GM08714 (cell line): Measurements from ENCODE around the gene NBEA.

Source experiments
- H3K4me3 ChIP-seq: fragments of 200-500 bp; sonication (Bioruptor generic); 2 replicates; pipeline ENCODE4 v1.5.1; 2014; ENCODE audit warnings: mild to moderate bottlenecking, low read length, inconsistent platforms
- ZNF274 ChIP-seq: IDR thresholded peaks from 2 replicates; pipeline ENCODE4 v1.6.1; 2012; ENCODE audit warnings: mild to moderate bottlenecking, low read depth, low read length

NBEA gene

DNA sequence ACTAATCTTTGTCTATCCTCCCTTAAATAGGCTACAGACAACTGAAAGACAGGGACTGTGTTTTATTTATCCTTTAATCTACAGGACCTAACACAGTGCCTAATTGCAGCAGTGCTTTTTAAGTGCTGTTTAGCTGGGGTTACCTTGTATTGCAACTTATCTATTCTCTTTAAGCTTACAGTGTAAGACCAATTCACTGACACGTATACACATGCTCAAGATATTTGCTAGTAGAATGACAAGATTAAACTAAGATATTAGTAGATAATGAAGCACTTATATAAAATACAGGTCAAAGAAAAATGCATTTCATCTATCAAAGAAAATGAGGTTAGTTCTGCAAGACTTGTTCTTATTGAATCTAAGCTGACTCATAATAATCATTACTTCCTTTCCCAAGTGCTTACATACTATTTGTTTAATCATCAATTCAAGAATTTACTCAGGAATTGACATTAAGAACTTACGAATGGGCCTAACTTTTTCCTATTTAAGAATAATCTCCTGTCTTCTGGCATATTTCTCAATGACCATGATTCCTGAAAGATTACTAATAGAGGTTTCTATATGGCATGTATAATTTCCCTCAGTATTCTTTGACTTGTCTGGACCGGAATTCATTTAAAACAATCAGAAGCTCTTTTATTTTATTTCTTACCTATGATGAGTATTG is 610.2 kb downstream of the NBEA start:
- no peak overlapping the region for H3K4me3 ChIP-seq
- no peak for TF ChIP-seq ZNF274

DNA sequence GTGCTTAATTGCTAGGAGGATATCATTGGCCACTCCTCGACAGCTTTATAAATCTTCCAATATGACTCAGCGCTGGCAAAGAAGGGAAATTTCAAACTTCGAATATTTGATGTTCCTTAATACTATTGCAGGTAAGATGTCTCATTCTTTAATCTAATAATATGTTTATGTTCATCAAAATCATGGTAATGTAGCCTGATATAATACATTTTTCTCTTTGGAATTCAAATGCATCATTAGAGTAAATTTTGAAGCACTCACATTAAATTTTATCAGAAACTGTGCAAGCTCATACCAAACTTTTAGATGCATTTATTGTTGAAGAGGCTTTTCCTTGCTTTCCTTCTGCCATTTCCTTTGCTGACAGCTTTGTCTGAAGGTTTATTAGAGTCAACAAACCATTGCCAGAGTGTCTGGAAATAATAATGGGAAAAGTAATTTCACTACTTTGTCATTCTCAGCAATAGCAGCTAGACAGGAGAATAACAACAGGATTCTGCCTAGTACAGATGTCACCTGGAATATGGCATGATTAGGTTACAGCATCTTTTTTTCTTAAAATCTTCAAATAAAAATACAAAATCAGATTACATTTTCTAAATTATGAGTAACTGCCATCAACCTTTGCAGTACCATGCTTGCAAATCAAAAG is 613.0 kb downstream of the NBEA start:
- TF ChIP-seq ZNF274 = no peak
- no peak overlapping the region for H3K4me3 ChIP-seq

DNA sequence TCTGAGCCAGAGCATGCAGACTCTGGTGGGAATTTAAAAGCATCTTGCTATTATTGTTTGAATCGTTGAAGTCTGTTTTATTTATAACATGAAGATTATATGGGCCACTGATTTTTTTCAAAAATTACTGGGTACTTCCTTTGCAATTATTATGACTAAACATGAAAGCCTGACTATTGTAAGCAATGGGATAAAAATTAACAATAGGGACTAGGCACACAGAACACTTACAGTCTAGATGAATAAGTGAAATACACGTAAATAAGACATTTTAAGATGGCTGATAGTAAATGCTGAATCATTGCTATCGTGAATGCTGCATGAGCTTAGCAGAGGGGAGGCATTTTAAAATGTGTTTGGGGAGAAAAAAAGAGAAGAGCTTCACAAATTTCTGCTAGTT is 615.4 kb downstream of the NBEA start:
- TF ChIP-seq ZNF274 = no peak
- no peak overlapping the region for H3K4me3 ChIP-seq

DNA sequence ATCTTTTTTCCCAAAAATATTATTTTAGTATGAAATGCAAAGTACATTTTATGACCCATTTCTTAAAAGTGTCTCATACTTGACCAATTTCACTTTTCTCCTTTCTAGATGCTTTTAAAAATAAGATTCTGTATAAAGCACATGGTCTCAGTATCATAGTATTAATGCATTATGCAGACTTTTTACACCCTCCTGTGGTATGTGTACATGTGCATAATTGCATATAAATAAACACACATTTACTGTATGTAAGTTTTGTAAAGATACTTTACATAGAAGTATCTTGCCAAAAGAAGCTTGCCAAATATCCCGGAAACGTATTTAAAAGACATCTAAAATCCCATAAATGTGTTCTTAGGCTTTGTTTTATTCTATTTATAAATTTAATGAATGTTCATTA is 619.5 kb downstream of the NBEA start:
- TF ChIP-seq ZNF274 = no peak
- no peak overlapping the region for H3K4me3 ChIP-seq

DNA sequence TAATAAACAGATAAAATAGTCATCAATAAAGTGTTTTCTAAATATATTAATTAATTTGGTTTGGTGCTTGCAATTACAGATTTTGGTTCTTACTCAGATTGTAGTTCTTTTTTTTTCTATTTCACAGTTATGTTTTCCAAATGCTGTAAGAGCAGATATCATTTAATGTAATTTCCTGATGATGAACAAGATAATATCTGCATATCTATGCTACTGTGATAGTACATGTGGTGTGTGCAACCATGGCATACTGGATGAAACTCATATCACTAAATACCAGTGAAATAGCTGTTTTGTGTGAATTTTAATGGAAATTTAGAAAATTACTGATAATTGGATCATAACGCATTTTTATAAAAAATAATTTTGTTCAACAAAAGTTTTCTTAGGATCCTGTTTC is 623.2 kb downstream of the NBEA start:
- H3K4me3 ChIP-seq = no peak overlapping the region
- no peak for TF ChIP-seq ZNF274

DNA sequence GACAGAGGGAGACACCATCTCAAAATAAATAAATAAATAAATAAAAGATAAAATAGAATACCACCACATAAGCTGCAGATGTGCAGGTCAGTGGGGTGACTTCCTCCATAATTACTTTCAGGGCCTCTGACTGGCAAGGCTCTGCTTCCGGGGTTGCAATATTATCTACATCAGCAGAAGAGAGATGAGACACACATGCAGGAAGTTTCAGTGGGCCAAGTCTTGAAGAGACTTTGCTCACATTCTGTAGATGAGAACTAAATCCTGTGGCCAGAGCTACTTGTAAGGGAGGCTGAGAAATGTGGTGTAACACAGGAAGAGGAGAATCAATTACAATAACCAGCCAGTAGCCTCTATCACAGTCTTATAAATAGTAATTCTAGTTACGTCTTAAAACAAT is 624.3 kb downstream of the NBEA start:
- no peak for TF ChIP-seq ZNF274
- no peak overlapping the region for H3K4me3 ChIP-seq

DNA sequence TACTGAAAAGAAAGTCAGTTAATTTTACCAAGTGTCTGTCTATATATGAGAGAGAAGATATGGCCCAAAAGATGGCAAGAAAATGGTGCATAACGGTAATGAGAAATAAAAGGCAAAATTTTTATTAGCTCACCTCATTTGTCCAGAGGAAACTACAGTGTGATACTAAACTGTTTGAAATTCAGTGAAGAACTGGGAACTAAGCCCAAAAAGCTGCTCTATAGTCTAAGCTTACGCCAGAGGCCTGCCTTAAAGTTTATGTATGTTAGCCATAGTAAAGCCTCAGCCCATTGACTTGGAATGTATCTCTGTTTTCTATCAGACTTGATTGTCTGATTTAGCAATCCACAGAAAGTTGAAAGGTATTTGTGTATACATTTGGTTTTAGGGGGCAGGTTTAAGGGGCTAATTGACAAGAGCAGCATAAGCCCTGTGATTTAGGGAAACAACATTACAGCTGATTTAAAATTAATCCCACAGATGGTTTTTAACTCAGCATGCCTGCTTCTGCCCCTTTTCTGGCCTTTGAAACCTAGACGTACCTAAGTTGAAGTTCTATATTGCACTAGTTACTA is 625.4 kb downstream of the NBEA start:
- no peak for TF ChIP-seq ZNF274
- no peak overlapping the region for H3K4me3 ChIP-seq

DNA sequence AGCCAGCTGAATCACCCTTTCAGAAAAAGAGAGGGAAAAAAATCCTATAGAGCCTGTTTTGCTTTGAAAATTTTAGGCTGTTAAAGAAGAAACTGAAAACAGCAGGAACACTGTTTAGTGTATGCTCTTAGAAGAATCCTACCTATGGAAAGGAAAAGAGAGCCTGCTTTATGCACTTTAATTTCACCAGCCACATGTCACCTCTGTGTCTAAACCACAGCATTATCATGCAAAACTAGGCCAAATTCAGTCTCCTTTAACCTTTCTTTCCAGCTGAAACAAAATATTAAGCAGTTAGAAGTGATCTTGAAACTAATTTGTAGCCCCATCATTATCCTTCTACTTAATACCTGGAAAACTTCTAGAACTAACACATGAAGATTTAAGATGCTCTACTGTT is 631.6 kb downstream of the NBEA start:
- no peak for TF ChIP-seq ZNF274
- H3K4me3 ChIP-seq = no peak overlapping the region

DNA sequence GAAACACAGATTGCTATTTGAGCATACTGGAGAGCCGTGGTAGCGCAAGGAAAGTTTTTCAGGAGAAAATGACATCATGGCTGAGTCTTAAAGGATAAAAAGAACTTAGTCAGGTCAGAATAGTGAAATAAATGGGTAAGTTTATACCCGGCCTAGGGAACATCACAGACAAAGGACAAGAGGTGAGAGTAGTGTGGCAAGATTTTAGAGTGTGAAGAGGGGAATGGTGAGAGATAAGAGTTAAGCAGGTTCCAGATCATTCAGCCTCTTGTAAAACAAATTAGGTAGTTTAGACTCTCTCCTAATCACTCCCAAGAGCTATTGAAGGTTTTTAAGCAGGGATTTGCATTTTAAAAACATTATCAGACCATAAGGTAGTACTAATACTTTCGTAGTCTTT is 650.4 kb downstream of the NBEA start:
- no peak for TF ChIP-seq ZNF274
- H3K4me3 ChIP-seq = no peak overlapping the region

DNA sequence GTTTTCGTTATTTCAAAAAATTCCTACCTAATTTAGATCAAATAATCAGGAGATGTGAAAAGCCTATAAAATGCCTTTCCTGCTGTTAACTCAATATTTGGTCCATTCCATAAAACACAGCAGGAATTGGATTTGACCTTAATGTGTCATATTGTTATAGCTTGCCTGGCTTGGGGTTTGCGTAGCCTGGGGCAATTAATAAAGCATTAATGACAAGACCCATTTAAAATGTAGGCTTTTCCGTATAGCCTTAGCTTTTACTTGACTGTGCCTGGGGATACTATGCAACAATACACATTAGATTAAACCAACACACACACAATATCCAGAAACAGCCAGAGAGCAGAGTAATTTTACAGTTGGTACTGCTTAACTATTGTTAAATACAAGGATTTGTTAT is 651.6 kb downstream of the NBEA start:
- TF ChIP-seq ZNF274 = no peak
- H3K4me3 ChIP-seq = no peak overlapping the region

DNA sequence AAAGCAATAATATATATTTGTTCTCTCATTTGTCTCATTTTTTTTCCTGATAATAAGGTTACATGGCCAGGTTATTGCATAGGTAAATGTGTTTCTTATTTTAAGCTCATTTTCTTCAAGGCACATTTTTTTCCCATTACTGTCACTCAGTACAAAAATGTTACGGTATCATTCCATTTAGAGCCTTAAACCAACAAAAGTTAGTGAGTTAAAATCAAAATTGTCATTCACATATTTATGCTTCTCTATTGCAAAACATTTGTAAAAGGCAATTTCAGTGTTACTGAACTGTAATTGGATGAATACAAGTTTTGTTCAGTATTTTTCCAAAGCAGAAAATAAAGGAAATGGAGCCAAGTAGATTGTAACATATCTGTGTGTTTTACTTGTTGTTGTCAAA is 652.0 kb downstream of the NBEA start:
- TF ChIP-seq ZNF274 = no peak
- H3K4me3 ChIP-seq = no peak overlapping the region

DNA sequence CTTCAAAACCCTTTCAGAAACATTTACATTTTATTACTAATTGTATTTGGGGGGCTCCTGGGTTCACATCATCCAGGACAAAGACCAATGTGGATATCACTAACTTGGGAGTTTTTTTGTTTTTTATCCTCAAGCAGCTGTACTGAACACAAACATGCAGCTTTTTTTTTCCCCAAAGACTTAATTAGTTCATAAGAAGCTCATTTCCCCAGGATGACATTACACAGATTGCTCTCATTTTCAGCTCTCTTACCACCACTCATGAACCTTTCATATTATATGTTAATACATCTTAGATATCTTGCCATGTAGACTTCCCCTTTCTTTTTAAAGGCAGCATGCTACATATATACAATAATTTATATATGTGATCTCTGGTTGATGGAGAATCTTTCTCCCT is 653.1 kb downstream of the NBEA start:
- TF ChIP-seq ZNF274 = no peak
- H3K4me3 ChIP-seq = no peak overlapping the region

DNA sequence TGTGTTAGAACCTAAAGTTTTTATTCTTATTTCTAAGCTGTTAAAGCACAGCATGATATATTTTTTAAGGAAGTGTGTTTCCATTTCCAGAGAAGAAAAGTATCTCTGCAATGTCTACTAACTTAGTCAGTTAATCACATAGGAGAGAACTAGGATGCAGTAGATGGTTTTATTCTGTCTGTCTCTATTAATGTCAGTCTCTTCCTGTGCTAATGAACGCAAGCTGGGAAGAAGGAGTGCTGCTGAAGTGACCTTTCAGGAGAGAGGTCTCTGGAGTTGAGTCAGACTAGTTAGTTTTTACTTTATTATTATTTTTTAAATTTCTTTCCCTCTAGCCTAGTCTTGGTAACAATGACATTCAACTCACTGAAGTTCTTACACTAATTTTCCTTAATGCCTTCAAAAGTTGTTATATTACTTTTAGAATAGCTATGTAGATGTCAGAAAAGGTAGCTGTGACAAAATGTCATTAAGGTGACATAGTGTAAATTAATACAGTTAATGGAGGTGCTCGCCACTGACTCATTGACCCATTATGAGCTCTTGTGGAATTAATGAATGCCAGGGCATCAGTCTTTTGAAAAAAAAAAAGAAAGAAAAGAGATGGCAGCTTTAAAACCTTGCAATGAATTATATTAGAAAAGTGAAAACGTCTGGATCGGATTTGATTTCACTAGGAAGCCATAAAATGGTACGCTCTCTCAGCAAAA is 654.4 kb downstream of the NBEA start:
- no peak overlapping the region for H3K4me3 ChIP-seq
- no peak for TF ChIP-seq ZNF274

DNA sequence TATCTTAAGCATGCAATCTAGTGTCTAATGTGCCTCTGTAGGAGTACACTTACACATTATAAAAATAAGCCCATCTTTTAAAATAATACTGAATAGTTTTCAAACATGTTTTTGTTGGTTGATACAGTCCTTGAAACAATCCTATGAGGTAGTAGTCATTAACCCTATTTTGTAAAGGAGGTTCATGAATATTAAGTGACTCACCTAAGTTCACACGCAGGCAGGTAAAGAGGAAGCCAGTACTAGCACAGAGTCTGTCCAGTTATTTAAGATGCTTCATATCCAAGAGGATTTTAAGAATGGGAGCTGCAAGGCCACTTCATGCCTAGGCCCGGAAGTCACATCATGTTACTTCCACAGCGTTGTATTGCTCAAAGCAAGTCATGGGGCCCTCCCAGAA is 655.4 kb downstream of the NBEA start:
- no peak overlapping the region for H3K4me3 ChIP-seq
- TF ChIP-seq ZNF274 = no peak

DNA sequence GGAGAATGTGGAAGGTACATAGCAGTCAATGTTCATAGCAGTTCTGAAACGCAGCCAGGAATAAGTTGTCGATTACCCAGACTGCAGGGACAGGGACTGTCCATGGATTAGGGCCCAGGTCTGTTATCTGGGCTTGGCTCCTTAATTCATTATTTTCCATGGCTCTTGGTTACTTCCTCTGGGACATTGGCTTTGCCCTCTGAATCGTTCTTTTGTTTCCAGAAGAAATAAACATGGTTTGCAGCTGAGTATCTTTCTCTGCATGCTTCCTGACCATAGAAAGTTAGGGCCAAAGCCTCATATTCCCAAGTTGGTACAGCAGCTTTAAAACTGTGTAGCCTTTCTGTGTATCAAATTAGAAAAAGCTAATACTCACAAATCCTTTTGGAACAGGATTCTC is 656.2 kb downstream of the NBEA start:
- TF ChIP-seq ZNF274 = no peak
- no peak overlapping the region for H3K4me3 ChIP-seq
